ENCODE results near the gene CFAP299. TPM values are rescaled to one million over a fixed set of nuclear protein-coding genes. Genes with fewer than 3 reads are reported as not detected.

CFAP299 gene
- total and polyA plus RNA-seq, 9 of the 15 experiments (the other 6 are each of a cell fraction or from before 2014, with no cell fraction given) = 0.09 to 3.0 (median 0.76) TPM

GRCh38 chr4:80335554-80336358, at the start of gene CFAP299 (continued):
- TF ChIP-seq ATF6 (CRISPR knock-in tag; IDR thresholded peaks at IDR 0.05) = no peak
- TF ChIP-seq SNRNP70 (optimal IDR thresholded peaks at IDR 0.05; ENCODE audit: low read depth, low read length) = no peak
- TF ChIP-seq PATZ1 (CRISPR knock-in tag; IDR thresholded peaks at IDR 0.05; ENCODE audit: borderline replicate concordance) = no peak
- TF ChIP-seq, protein P1, sequence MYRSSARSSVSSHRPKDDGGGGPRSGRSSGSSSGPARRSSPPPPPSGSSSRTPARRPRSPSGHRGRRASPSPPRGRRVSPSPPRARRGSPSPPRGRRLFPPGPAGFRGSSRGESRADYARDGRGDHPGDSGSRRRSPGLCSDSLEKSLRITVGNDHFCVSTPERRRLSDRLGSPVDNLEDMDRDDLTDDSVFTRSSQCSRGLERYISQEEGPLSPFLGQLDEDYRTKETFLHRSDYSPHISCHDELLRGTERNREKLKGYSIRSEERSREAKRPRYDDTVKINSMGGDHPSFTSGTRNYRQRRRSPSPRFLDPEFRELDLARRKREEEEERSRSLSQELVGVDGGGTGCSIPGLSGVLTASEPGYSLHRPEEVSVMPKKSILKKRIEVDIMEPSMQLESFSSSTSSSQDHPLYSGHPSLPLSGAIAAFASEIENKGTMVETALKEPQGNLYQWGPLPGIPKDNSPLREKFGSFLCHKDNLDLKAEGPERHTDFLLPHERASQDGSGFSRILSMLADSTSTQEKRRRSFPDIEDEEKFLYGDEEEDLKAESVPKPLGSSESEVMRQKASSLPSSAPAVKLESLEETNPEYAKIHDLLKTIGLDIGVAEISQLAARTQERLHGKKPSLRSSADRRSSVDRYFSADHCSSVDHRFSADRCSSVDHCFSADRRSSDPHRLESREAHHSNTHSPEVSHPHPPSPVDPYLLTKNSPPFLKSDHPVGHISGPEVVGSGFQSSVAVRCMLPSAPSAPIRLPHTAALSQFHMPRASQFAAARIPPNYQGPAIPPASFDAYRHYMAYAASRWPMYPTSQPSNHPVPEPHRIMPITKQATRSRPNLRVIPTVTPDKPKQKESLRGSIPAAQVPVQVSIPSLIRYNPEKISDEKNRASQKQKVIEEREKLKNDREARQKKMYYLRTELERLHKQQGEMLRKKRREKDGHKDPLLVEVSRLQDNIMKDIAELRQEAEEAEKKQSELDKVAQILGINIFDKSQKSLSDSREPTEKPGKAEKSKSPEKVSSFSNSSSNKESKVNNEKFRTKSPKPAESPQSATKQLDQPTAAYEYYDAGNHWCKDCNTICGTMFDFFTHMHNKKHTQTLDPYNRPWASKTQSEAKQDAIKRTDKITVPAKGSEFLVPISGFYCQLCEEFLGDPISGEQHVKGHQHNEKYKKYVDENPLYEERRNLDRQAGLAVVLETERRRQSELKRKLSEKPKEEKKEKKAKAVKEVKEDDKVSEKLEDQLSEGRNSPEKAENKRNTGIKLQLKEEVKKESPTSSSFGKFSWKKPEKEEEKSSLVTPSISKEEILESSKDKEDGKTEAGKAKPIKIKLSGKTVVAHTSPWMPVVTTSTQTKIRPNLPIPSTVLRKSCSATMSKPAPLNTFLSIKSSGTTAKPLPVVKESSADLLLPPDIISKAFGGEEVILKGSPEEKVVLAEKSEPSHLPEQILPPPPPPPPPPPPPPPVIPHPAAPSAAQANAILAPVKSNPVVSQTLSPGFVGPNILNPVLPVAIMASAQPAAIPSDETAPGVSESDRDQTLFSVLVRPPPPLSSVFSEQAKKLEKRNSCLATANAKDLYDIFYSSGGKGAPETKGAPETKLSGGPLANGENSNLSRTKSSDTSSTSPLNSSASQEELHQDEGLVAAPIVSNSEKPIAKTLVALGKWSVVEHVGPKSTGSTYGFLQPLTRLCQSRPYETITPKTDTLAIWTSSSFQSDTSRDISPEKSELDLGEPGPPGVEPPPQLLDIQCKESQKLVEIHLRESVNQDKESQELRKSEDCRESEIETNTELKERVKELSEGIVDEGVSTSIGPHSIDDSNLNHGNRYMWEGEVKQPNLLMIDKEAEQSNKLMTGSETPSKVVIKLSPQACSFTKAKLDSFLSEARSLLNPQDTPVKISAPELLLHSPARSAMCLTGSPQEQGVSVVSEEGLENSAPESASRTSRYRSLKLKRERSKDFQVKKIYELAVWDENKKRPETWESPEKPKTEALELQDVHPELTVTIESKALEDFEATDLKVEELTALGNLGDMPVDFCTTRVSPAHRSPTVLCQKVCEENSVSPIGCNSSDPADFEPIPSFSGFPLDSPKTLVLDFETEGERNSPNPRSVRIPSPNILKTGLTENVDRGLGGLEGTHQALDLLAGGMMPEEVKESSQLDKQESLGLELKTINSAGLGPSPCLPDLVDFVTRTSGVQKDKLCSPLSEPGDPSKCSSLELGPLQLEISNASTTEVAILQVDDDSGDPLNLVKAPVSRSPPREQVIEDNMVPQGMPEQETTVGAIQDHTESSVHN (IDR thresholded peaks at IDR 0.05; ENCODE audit: borderline replicate concordance in 1 of 2, low read depth in 1 of 2) = no peak
- TF ChIP-seq TFE3 (CRISPR knock-in tag; IDR thresholded peaks at IDR 0.05) = no peak
- TF ChIP-seq ZNF3 (CRISPR knock-in tag; IDR thresholded peaks at IDR 0.05) = no peak

Measured in K562 (cell line).